Neural crest cell (in vitro differentiated cells): ENCODE results near the gene HARS1. TPM values are rescaled to one million over a fixed set of nuclear protein-coding genes. Genes with fewer than 3 reads are reported as not detected.
A peak's percentile ranks its signal among the peaks of the same experiment; 100 is the strongest.
"Not testable (repeated sequence)": the region's sequence is repeated elsewhere in the genome, so short reads cannot be mapped to it uniquely, and the experiment has no call there.

Source experiments
- DNase-seq: peaks from one replicate; pipeline ENCODE4 v3.0.0; 2021; ENCODE audit warnings: low read depth, mixed read lengths, low spot score
- H3K27ac Mint-ChIP-seq: one replicate; pipeline ENCODE4 v1.8.0; 2021; ENCODE audit warnings: mild to moderate bottlenecking, mixed read lengths; ENCODE audit not compliant: unreplicated experiment
- H3K27me3 Mint-ChIP-seq: 2 replicates; pipeline ENCODE4 v1.8.0; 2021; ENCODE audit warnings: low read depth, mild to moderate bottlenecking, mixed read lengths
- H3K36me3 Mint-ChIP-seq: 2 replicates; pipeline ENCODE4 v1.8.0; 2021; ENCODE audit warnings: low read depth, mild to moderate bottlenecking, mixed read lengths
- H3K4me1 Mint-ChIP-seq: 2 replicates; pipeline ENCODE4 v1.8.0; 2021; ENCODE audit warnings: mixed read lengths
- H3K4me3 Mint-ChIP-seq: one replicate; pipeline ENCODE4 v1.8.0; 2021; ENCODE audit warnings: mild to moderate bottlenecking, mixed read lengths
- H3K9me3 Mint-ChIP-seq: 2 replicates; pipeline ENCODE4 v1.8.0; 2021; ENCODE audit warnings: mixed read lengths
- CTCF ChIP-seq: fragments of 200-600 bp; sonication (generic); conservative IDR thresholded peaks from 2 replicates; pipeline ENCODE4 v1.5.0; 2021; ENCODE audit warnings: antibody characterized with exemption, mild to moderate bottlenecking
- total RNA-seq: library from RNA; stranded (reverse); gene quantifications from 2 replicates; pipeline ENCODE4 v1.2.1, GENCODE V29; 2021

The HARS1 gene
- total RNA-seq, 1 donor from 2014 or later, result 98.7 TPM

GRCh38 chr5:140718266-140718592 lies 27.1 kb upstream of the HARS1 start:
- Mint-ChIP-seq H3K9me3 (no peaks in the 10 kb centered on the region), H3K4me3 (no peak overlapping the region), H3K4me1 (peaks cover 4% of the 10 kb centered on the region), H3K36me3 (no peaks in the 10 kb centered on the region), H3K27ac (no peak overlapping the region), H3K27me3 (peaks cover 10% of the 10 kb centered on the region)
- no peak for DNase-seq
- no peak for TF ChIP-seq CTCF

GRCh38 chr5:140716238-140716637 lies 25.1 kb upstream of the HARS1 start:
- not testable (repeated sequence) for H3K36me3 Mint-ChIP-seq

GRCh38 chr5:140713562-140714094 lies 22.5 kb upstream of the HARS1 start:
- peak overlapping the region; percentile 31 for H3K4me3 Mint-ChIP-seq

More at GRCh38 chr5:140716238-140716637, 25.1 kb upstream of the HARS1 start:
- H3K27ac Mint-ChIP-seq, H3K9me3 Mint-ChIP-seq, DNase-seq, H3K4me3 Mint-ChIP-seq, H3K27me3 Mint-ChIP-seq: not testable (repeated sequence)
- H3K4me1 Mint-ChIP-seq, result peaks cover 13% of the 10 kb centered on the region

GRCh38 chr5:140711794-140712193 lies 20.6 kb upstream of the HARS1 start:
- Mint-ChIP-seq H3K27ac (no peak overlapping the region), H3K27me3 (peaks cover 9% of the 10 kb centered on the region), H3K4me3 (peak overlapping the region; percentile 90), H3K4me1 (peaks cover 25% of the 10 kb centered on the region), H3K36me3 (no peaks in the 10 kb centered on the region), H3K9me3 (no peaks in the 10 kb centered on the region)
- no peak for DNase-seq
- TF ChIP-seq CTCF, result no peak

More at GRCh38 chr5:140713562-140714094, 22.5 kb upstream of the HARS1 start:
- peaks cover 25% of the 10 kb centered on the region for H3K4me1 Mint-ChIP-seq
- no peaks in the 10 kb centered on the region for H3K9me3 Mint-ChIP-seq
- peaks cover 9% of the 10 kb centered on the region for H3K27me3 Mint-ChIP-seq
- no peaks in the 10 kb centered on the region for H3K36me3 Mint-ChIP-seq
- no peak for TF ChIP-seq CTCF
- no peak for DNase-seq
- no peak overlapping the region for H3K27ac Mint-ChIP-seq

- Mint-ChIP-seq H3K27ac (peak overlapping the region; percentile 97), H3K36me3 (peaks cover under 1% of the 10 kb centered on the region), H3K9me3 (no peaks in the 10 kb centered on the region), H3K4me3 (peak overlapping the region; percentile 90), H3K4me1 (peaks cover 25% of the 10 kb centered on the region), H3K27me3 (peaks cover 9% of the 10 kb centered on the region)
- peak; percentile 76 for DNase-seq
- no peak for TF ChIP-seq CTCF
These were observed 19.9 kb upstream of the HARS1 start for GRCh38 chr5:140710899-140711552.

GRCh38 chr5:140708787-140709186 lies 17.6 kb upstream of the HARS1 start:
- H3K36me3 Mint-ChIP-seq, DNase-seq, H3K27me3 Mint-ChIP-seq, H3K27ac Mint-ChIP-seq, H3K9me3 Mint-ChIP-seq, H3K4me3 Mint-ChIP-seq: not testable (repeated sequence)
- peaks cover 23% of the 10 kb centered on the region for H3K4me1 Mint-ChIP-seq
